GM21528 (cell line): ENCODE data around the gene TASOR2.
A peak's percentile ranks its signal among the peaks of the same experiment; 100 is the strongest.

ENCODE experiments used
- ATAC-seq: cut with Tn5 transposase; IDR thresholded peaks from one replicate; pipeline ENCODE4 v1.9.1; 2021; ENCODE audit warnings: mild to moderate bottlenecking, moderate library complexity; ENCODE audit not compliant: unreplicated experiment, low FRiP score

Gene TASOR2

DNA sequence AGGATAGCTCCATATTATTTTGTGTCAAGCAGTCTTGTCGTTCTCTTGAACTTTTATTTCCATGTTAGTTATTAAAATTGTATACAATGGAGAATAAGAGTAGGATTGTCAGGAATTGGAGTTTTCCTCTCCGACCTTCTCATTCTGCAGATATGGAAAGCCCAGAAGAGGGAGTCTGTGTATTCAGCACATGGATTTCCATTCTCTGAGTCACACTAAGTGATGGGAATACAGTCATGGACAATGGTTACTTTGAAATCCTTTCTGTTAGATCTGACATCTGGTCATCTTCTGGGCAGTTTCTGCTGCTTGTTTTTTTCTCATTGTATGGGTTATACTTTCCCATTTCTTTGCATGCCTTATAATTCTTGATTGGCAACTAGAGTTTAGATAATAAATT, 5.0 kb upstream of the TASOR2 start:
- ATAC-seq, result no peak

DNA sequence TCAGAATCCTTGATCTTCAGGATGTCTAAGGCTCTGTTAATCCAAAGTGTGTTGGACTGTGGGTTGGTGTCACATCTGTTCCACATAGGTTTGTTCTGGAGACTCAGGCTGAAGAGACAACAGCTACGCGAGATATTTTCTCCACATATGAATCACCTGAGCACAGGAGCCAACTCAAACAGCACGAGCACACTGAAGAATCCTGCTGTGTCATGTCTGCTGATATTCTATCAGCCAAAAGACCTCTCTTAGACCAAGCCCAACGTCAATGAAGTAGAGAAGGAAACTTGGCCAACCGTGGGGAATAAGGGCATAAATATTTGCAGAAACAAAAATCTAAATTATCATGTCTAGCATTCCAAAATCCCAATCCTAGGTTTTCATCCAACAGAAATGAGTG, 2.7 kb upstream of the TASOR2 start:
- ATAC-seq, result no peak

DNA sequence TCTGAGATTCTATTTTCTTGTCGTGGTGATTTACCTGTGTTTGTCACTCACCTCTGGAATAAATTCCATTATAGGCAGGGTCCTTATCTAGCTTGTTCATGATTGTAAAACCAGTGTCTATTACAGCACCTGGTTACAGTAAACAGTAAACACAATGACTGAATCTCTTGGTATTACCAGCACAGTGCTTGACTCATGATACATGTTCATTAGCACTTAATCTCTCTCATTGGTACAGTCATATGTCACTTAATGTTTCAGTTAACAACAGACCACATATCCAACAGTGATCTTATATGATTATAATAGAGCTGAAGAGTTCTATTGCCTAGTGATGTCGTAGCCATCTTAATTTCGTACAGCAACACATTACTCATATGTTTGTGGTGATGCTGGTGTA, 1.6 kb upstream of the TASOR2 start:
- ATAC-seq, result no peak

DNA sequence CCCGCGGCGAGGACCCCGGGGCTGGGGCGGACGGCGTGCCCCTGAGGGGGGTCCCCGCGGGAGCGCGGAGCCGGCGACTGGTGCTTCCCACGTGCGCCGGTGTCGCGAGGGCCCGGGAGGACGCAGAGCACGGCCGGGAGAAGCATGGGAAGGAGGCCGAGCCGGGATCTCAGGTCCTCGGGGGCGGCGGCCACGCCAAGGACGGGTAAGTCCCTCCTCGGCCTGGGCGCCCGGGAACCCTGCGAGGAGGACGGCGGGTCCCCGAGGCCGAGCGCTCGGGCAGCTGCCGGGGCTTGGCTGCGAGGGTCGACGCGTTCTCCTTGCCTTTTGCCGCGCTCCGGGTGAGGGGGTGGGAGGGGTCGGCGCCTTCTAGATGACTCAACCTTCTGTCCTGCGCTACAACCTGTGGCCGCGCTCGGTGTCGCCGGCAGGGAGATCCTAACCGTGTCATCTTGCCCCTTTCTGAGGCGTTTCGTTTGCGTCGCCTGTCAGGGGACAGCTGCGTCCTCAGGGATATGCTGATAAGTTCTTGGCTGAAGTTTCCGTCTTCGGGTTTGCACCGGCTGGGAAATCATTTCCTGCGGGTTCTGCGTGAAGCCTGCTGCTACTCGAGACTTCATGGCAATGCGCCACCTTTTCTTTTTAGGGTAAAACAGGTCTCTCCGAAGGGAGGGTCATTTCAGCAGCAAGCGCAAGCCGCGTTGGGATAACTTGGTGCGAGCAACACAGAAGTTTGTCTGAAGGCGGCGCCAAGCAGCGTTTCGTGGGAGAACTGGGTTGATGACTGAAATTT, 529 bp downstream of the TASOR2 start:
- peak; percentile 46 for ATAC-seq

DNA sequence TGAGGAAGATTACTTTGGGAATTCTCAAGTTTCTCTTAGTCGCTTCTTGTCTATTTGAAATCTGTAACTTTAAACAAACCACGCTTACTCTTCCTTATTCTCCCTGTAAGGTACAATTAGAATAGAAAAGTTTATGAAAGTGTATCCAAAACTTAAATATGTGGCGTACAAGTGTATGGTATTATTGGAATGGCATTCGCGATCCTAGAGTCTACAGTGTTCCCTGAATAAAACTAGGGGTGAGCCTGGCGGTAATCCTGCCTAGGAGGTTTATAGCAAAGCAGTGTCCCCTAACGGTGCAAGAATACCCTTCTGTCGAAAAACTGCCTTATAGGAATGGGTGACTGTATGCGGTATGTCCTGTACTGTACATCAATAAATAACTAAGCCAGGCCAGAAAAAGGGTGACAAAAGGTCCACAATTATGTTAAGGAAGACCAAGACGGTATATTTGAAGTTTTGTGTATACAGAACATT, 1.2 kb downstream of the TASOR2 start:
- no peak for ATAC-seq

DNA sequence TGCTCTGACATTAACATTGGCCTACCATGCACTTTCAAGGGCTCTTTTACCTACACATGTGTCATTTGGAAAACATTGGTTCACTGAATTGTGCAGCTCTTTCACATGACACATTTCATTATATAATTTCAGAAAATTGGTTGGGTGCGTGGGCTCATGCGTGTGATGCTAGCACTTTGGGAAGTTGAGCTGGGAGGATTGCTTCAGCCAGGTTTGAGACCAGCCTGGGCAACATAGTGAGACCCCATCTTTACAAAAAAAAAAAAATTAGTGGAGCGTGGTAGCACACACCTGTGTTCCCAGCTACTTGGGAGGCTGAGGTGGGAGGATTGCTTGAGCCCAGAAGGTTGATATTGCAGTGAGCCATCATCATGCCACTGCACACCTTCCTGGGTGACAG, 3.9 kb downstream of the TASOR2 start:
- no peak for ATAC-seq

DNA sequence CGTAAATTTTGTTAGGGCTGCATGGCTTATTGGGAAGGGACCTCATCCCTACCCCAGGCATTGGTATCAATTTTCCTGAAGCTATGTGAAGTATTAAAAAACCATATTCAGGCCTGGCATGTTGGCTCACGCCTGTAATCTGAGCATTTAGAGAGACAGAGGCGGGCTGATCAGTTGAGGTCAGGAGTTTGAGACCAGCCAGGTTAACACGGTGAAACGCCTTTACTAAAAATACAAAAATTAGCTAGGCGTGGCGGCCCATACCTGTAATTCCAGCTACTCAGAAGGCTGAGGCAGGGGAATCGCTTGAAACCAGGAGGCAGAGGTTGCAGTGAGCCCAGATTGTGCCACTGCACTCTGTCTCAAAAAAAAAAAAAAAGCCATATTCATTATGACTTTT, 7.1 kb downstream of the TASOR2 start:
- no peak for ATAC-seq

DNA sequence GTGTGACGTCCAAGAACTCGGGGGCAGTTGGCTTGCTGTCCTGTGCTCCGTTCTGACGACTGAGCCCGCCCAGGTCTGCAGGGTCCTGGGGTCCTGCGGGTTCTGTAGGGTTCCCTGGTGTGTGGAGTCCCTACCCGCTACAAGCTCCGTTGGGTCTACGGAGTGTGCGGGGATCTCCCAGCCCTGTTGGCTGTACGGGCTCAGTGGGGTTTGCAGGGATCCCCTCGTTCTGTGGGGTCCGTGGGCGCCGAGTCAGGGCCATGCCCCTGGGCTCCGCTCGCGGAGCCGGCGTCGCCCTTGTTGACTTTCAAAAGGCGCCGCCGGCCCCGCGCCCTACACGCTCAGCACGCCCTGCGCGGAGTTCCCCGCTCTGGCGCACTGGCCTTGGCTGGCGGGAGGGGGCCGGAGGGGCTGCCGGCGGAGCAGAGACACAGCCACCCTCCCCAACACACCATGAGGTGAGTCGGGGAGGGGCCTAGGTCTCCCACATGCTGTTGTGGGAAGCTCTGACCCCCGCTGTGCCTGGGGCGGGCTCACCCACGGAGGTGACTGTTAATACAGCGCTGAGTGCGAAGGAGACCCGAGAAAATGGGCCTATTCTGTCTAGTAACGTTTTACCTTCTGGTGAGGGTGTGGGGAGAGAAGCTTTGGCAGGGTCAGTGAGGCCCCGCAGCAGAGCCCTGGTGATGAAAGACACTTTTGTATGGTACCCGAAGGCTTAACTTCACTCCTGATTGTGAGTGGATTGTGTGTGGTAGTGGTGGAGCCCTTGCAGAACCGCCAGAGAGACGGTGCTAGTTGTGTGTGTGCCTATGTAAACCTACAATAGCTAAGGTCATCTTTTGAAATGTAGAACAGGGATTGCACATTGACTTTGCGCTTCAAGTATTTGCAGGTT, 8.1 kb downstream of the TASOR2 start:
- peak; percentile 70 for ATAC-seq

DNA sequence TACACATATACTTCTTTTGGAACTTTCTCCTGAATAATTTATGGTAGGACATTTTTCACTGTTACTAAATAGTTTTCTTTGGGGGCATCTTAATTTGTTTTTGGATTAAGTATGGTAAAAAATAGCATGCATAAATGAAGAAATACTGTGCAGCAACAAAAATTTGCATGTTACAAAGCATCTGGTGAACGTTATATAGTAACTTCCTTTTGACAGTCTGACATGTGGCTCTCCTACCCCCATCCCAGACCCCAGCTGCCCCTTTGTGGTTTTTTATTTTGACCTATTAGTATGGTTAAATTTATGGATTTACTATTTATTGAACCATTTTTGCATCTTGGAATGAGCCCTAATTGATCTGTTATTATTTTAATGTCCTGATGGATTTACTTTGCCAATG, 9.9 kb downstream of the TASOR2 start:
- ATAC-seq, result no peak

DNA sequence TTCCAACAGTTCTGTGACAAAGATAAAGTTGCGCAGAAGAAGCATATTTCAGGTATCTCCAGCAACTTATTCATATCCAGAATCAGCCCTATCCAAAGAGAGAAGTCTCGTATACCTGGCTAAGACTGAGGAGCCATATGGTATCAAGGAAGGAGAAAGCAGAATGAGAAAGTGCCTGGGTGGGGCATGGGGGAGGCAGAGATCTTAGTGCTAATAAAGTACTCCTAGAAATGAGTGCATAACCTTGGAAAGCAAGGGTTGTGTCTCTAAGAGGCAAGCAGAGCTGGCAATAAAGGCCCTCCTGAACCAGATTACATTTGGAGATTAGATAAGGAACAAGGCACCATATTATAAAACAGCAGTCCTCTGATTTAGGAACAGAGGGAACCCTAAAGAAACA, 12.7 kb downstream of the TASOR2 start:
- no peak for ATAC-seq

DNA sequence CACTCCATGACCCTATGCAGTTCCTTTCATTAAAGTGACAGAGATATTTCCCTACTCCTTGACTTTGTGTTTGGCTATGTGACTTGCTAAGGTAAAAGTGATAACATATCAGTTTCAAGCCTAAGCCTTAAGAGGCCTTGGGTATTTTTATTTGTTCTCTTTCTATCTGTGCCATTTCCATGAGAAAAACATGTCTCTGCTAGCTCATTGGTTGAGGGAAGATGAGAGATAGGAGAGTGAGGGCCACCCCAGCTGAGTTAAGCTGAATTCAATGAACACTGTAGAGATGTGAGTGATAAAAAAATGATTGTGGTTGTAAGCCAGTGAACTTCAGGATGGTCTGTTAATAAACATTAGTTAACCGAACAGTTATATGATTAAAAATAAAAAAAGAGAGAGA, 13.4 kb downstream of the TASOR2 start:
- ATAC-seq, result no peak

DNA sequence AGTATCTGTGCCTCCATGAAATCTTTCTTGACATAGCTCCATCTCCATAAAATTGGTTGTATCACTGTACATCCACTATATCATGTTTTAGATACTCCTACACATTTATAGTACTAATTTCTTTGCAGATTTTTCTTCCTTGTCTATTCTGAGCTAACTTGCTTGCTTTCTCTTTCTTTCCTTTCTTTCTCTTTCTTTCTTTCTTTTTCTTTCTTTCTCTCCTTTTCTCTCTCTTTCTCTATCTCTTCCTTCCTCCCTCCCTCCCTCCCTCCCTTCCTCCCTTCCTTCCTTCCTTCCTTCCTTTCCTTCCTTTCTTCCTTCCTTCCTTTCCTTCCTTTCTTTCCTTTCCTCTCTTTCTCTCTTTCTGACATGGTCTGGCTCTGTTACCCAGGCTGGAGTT, 23.7 kb downstream of the TASOR2 start:
- no peak for ATAC-seq

DNA sequence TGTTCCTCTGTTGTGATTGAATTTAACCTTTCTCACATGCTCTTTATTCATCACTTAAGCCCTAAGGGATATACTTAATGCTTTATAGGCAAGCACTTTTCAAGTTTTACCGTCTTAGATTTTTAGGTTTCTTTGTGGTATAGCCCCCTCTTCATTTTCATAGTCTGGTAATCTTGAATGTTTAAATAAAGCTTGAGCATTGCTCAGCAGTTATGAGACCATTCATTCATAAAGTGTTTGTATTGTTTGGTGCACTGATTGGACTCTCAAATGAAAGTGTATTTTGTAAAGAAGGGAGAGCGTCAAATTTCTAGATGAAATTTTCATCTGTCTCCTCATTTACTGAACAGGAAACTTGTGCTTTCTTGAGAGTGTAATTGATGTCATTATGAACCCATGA, 25.2 kb downstream of the TASOR2 start:
- no peak for ATAC-seq

DNA sequence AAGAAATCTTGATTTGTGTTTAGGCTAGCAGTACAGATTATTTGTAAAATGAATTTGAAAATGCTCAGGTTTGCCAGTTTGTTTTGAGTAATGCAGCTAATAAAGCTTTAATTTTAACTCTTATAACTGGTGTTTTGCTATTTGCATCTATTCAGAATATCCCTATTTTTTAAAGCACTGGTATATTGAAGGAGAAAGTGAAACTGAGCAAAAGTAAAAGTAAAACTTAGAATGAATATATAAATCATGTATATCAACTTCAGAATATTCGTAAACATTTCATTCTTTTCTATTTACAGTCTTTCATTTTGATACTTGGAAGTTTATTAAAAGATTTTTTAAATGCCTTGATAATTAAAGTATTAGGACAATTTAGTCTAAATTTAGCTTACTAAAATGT, 26.2 kb downstream of the TASOR2 start:
- ATAC-seq, result no peak

DNA sequence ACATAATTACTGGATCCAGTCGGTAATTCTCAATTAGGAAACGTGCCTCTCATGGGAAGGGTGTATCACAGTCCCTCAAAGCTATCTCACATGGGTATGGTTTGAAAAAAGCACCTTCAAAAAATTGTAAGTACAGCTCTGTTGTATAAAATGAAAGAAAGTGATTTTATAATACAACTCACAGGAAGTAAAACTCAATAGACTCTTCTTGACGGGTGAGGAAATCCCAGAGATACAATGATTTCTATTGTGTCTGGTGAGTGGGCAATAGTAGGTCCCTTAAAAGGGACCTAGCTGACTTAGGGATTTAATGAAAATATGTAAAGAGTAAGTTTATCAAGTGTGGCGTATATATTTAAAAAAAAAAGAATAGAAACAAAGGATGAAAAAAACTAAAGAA, 27.0 kb downstream of the TASOR2 start:
- ATAC-seq, result no peak

DNA sequence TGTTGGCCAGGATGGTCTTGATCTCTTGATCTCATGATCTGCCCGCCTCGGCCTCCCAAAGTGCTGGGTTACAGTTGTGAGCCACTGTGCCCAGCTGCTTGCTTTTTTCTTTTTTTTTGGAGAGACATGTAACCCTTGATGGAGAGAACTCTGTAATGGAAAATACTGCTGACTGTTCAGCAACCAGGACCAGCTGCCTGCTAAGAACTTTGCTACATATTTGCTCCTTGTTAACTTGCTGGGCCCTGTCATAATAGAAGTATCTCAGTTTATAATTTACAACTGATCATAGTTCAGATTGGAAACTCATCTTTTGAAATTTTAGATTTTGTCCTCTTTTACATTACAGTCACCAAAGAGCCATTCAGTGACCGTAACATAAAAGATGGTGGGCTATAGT, 34.9 kb downstream of the TASOR2 start:
- ATAC-seq, result no peak

DNA sequence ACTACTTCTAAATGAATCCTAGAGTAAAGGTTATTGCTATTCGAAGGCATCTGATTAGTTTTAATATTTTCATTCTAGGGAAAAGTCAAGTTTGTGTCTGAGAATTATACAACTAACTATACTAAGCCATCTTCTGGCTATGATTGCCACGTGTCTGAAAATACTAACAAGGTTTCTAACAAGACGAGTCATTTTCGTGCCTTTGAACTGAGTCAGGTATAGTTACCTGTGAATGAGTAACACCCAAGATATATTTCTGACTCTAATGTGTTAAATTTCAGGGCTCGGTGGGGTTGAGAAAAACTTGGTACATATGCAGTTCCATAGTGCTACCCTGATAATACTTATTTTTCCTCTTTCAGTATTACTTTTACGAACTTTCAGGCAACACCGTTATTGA, 35.5 kb downstream of the TASOR2 start:
- no peak for ATAC-seq

DNA sequence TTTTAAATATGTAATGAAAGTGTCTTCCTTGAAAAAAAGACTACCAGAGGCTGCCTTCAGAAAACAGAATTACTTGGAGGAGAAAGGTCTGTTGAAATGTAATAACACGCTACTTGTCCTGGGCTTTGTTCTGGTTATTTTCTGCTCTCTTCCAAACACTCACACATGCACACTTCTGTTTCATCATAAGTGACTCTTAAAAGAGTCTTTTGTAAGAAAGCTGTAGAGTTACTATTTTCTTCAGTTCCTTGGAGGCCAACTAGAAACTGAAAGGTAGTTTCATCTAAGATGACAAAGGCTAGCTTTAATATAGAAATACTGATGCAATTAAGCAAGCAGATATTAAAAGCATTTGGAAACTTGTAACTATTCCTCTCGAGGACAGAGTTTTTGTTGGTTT, 39.1 kb downstream of the TASOR2 start:
- no peak for ATAC-seq

DNA sequence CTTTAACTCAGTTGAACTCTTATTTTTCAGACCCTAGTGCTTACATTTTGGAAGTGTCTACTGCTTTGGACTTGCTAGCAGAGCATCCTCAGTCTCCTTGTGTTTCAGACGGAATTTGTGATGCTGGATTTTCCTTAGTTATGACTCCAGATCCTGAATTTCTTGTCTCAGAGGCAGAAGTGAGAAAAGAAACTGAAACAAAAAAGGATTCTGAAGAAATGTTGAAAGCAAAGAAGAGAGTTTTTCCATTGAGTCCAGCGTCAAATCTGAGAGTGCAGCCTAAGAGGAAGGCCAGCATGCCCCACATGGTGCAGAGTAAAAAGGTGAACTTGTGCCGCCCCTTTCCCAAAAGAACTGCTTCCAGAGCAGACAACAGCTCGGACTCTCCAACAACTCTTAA, 46.1 kb downstream of the TASOR2 start:
- no peak for ATAC-seq

DNA sequence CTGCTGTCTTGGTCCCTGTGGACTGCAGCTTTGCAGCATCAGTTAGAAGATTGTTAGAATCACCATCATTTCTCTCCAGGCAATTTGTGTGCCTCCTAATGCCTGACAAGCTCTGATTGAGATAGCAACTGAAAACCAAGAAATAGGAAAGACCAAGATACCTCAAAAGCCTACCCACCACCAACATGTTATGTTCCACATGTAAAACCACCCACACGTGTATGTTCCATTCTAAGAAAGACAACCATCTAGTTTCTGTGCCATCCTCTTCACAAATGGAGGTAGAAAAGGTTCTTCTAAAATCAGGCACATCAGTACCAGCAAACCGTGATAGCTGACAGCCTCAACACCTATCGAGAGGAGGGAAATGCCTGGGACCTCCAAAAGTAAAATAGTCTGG, 46.9 kb downstream of the TASOR2 start:
- ATAC-seq, result no peak

DNA sequence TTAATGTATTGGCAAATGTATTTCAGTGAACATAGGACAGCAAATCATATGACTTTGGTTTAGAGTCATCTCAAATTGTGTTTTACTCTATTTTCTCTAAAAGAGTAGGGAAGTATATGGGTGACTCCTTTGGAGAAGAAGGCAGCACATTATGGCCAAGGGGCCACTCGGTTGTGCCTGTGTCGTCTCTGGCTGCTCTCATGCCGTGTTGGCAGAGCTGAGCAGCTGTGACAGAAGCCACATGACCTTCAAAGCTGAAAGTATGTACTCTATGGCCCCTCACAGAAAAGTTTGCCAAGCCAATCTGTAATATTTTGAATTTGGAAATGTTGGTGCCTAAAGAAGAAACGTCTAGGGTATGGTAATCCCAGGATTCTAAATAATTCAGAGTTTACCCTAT, 47.5 kb downstream of the TASOR2 start:
- ATAC-seq, result no peak
